Endothelial cell (in vitro differentiated cells): Measurements from ENCODE around the gene IDI1. TPM values are rescaled to one million over a fixed set of nuclear protein-coding genes. Genes with fewer than 3 reads are reported as not detected.

Experiments used
- DNase-seq: peaks from one replicate; pipeline ENCODE4 v3.0.0; 2021; ENCODE audit warnings: low spot score
- H3K27ac Mint-ChIP-seq: one replicate; pipeline ENCODE4 v1.8.0; 2021; ENCODE audit warnings: mixed read lengths, inconsistent platforms; ENCODE audit not compliant: unreplicated experiment
- H3K27me3 Mint-ChIP-seq: one replicate; pipeline ENCODE4 v1.8.0; 2021; ENCODE audit warnings: mild to moderate bottlenecking, moderate library complexity, mixed read lengths, inconsistent platforms; ENCODE audit not compliant: unreplicated experiment
- H3K36me3 Mint-ChIP-seq: one replicate; pipeline ENCODE4 v1.8.0; 2021; ENCODE audit warnings: mild to moderate bottlenecking, low read depth, mixed read lengths, inconsistent platforms; ENCODE audit not compliant: unreplicated experiment
- H3K4me1 Mint-ChIP-seq: one replicate; pipeline ENCODE4 v1.8.0; 2021; ENCODE audit warnings: mild to moderate bottlenecking, mixed read lengths, inconsistent platforms; ENCODE audit not compliant: unreplicated experiment
- H3K4me3 Mint-ChIP-seq: one replicate; pipeline ENCODE4 v1.8.0; 2021; ENCODE audit warnings: mild to moderate bottlenecking, mixed read lengths, inconsistent platforms; ENCODE audit not compliant: unreplicated experiment
- H3K9me3 Mint-ChIP-seq: one replicate; pipeline ENCODE4 v1.8.0; 2021; ENCODE audit warnings: mixed read lengths, inconsistent platforms; ENCODE audit not compliant: unreplicated experiment
- CTCF ChIP-seq: fragments of 200-600 bp; sonication (generic); IDR thresholded peaks from one replicate; pipeline ENCODE4 v1.5.0; 2021; ENCODE audit warnings: antibody characterized with exemption; ENCODE audit not compliant: unreplicated experiment
- total RNA-seq: library from RNA; stranded (reverse); fragmentation: NEBNext Ultra II Directional; extraction: Animal tissue kit (Norgen Biotek cat#: 25700); gene quantifications from one replicate; pipeline ENCODE4 v1.2.1, GENCODE V29; 2021; ENCODE audit not compliant: unreplicated experiment

The IDI1 gene
- total RNA-seq, 1 donor from 2014 or later: 52.7 TPM

GRCh38 chr10:1003884-1004670, 44.8 kb downstream of the IDI1 start:
- no peak for TF ChIP-seq CTCF
- Mint-ChIP-seq H3K9me3 (no peaks in the 10 kb centered on the region), H3K36me3 (peaks cover 65% of the 10 kb centered on the region), H3K27me3 (no peaks in the 10 kb centered on the region), H3K27ac (no peak overlapping the region), H3K4me1 (peaks cover 5% of the 10 kb centered on the region), H3K4me3 (no peak overlapping the region)
- DNase-seq: no peak

GRCh38 chr10:1002425-1003006, 46.4 kb downstream of the IDI1 start:
- Mint-ChIP-seq H3K27ac (no peak overlapping the region), H3K4me3 (peak overlapping the region; percentile 10), H3K9me3 (no peaks in the 10 kb centered on the region), H3K36me3 (peaks cover 62% of the 10 kb centered on the region), H3K4me1 (no peaks in the 10 kb centered on the region), H3K27me3 (no peaks in the 10 kb centered on the region)
- no peak for DNase-seq
- TF ChIP-seq CTCF: no peak

- Mint-ChIP-seq H3K36me3 (peaks cover 64% of the 10 kb centered on the region), H3K9me3 (no peaks in the 10 kb centered on the region), H3K27me3 (no peaks in the 10 kb centered on the region), H3K4me1 (no peaks in the 10 kb centered on the region), H3K27ac (no peak overlapping the region), H3K4me3 (peak overlapping the region; percentile 13)
- no peak for TF ChIP-seq CTCF
- no peak for DNase-seq
Measured at GRCh38 chr10:997266-998022, 51.5 kb downstream of the IDI1 start.

DNA sequence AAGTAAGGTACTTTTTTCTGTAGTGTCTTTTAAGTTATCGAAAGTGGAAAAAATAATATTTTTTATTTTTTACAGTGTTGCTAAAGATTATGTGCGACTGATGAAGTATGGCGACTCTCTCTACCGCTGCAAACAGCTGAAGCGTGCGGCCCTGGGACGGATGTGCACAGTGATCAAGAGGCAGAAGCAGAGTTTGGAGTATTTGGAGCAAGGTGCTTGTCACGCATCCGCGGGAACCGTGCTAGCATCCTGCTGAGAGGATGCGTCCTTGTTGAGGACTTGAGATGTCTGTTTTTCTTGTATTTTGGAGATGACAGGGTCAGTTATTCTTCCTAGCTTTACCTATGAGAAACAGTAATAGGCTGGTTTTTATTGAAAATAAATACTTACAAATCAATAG, 52.9 kb downstream of the IDI1 start:
- no peaks in the 10 kb centered on the region for H3K27me3 Mint-ChIP-seq
- no peak overlapping the region for H3K4me3 Mint-ChIP-seq
- no peak for TF ChIP-seq CTCF
- no peak overlapping the region for H3K27ac Mint-ChIP-seq
- no peak for DNase-seq
- no peaks in the 10 kb centered on the region for H3K9me3 Mint-ChIP-seq
- no peaks in the 10 kb centered on the region for H3K4me1 Mint-ChIP-seq
- peaks cover 51% of the 10 kb centered on the region for H3K36me3 Mint-ChIP-seq
